WTC11 (cell line): Measurements from ENCODE around the gene MNAT1. TPM values are rescaled to one million over a fixed set of nuclear protein-coding genes. Genes with fewer than 3 reads are reported as not detected.

Experiments
- ATAC-seq: fragments of 200-7000 bp; cut with Tn5 transposase; 2 replicates; pipeline ENCODE4 v1.10.0; 2021; ENCODE audit warnings: mild to moderate bottlenecking, moderate library complexity
- CTCF ChIA-PET: fragments of 300-600 bp; sonication (Branson Sonifier 250); formaldehyde crosslinking; loops from one replicate; lab custom pipeline; 2021; ENCODE audit warnings: antibody characterized with exemption; lab: Charles Lee
- POLR2A ChIA-PET: fragments of 350-600 bp; sonication (Branson Sonifier 250); formaldehyde crosslinking; loops from one replicate; lab custom pipeline; 2021; ENCODE audit warnings: antibody characterized with exemption; lab: Charles Lee
- DNase-seq: peaks from one replicate; pipeline ENCODE4 v3.0.0; 2021; ENCODE audit warnings: low spot score
- H3K27ac Mint-ChIP-seq: 2 replicates; pipeline ENCODE4 v1.8.0; 2021; ENCODE audit warnings: mixed read lengths
- H3K27me3 Mint-ChIP-seq: 2 replicates; pipeline ENCODE4 v1.8.0; 2021; ENCODE audit warnings: low read depth, mild to moderate bottlenecking, moderate library complexity, mixed read lengths
- H3K36me3 Mint-ChIP-seq: 2 replicates; pipeline ENCODE4 v1.8.0; 2021; ENCODE audit warnings: mixed read lengths
- H3K4me1 Mint-ChIP-seq: 2 replicates; pipeline ENCODE4 v1.8.0; 2022; ENCODE audit warnings: mixed read lengths
- H3K4me3 Mint-ChIP-seq: 2 replicates; pipeline ENCODE4 v1.8.0; 2021; ENCODE audit warnings: mild to moderate bottlenecking, moderate library complexity, mixed read lengths
- H3K9me3 Mint-ChIP-seq: 2 replicates; pipeline ENCODE4 v1.8.0; 2021; ENCODE audit warnings: mixed read lengths
- ATF1 ChIP-seq: sonication (generic); formaldehyde crosslinking; IDR thresholded peaks from 2 replicates; pipeline ENCODE4 v1.8.1; 2023; ENCODE audit warnings: mild to moderate bottlenecking, moderate library complexity, missing genetic modification reagents
- FOXJ3 ChIP-seq: sonication (generic); formaldehyde crosslinking; IDR thresholded peaks from 2 replicates; pipeline ENCODE4 v1.9.0; 2021; ENCODE audit warnings: missing genetic modification reagents, mild to moderate bottlenecking, borderline replicate concordance
- GABPB1 ChIP-seq: sonication (generic); formaldehyde crosslinking; IDR thresholded peaks from 2 replicates; pipeline ENCODE4 v1.8.1; 2023; ENCODE audit warnings: mild to moderate bottlenecking, missing genetic modification reagents
- GRHL2 ChIP-seq: fragments of 250-450 bp; sonication (Bioruptor Pico); IDR thresholded peaks from 2 replicates; pipeline ENCODE4 v1.8.0; 2022; ENCODE audit warnings: mild to moderate bottlenecking, moderate library complexity; ENCODE audit not compliant: insufficient replicate concordance, severe bottlenecking
- HMGA2 ChIP-seq: fragments of 250-450 bp; sonication (Bioruptor Pico); IDR thresholded peaks from 2 replicates; pipeline ENCODE4 v1.4.0; 2021; ENCODE audit warnings: mild to moderate bottlenecking, moderate library complexity
- RORB ChIP-seq: fragments of 250-450 bp; sonication (Bioruptor Pico); IDR thresholded peaks from 2 replicates; pipeline ENCODE4 v1.9.0; 2021; ENCODE audit warnings: mild to moderate bottlenecking
- SMAD4 ChIP-seq: sonication (generic); formaldehyde crosslinking; IDR thresholded peaks from 2 replicates; pipeline ENCODE4 v1.8.0; 2022; ENCODE audit warnings: mild to moderate bottlenecking, missing genetic modification reagents
- ZNF121 ChIP-seq: sonication (generic); formaldehyde crosslinking; IDR thresholded peaks from 2 replicates; pipeline ENCODE4 v1.8.0; 2023; ENCODE audit warnings: missing genetic modification reagents
- ZNF219 ChIP-seq: sonication (generic); formaldehyde crosslinking; IDR thresholded peaks from 2 replicates; pipeline ENCODE4 v1.8.0; 2023; ENCODE audit warnings: missing genetic modification reagents, mild to moderate bottlenecking, borderline replicate concordance
- total RNA-seq: library from RNA; stranded (reverse); gene quantifications from 3 replicates; pipeline ENCODE4 v1.2.3, GENCODE V29; 2021
- TF ChIP-seq, protein P1 (sequence below): sonication (generic); formaldehyde crosslinking; IDR thresholded peaks from 2 replicates; pipeline ENCODE4 v1.8.1; 2023; ENCODE audit warnings: mild to moderate bottlenecking, missing genetic modification reagents, moderate library complexity
- TF ChIP-seq, protein P2 (sequence below): sonication (generic); formaldehyde crosslinking; IDR thresholded peaks from 2 replicates; pipeline ENCODE4 v1.8.0; 2022; ENCODE audit warnings: missing genetic modification reagents
- TF ChIP-seq, protein P3 (sequence below): sonication (generic); formaldehyde crosslinking; IDR thresholded peaks from 2 replicates; pipeline ENCODE4 v1.8.1; 2022; ENCODE audit warnings: low read depth, mild to moderate bottlenecking, moderate library complexity, missing genetic modification reagents, borderline replicate concordance
- TF ChIP-seq, protein P4 (sequence below): fragments of 250-450 bp; sonication (Bioruptor Pico); conservative IDR thresholded peaks from 2 replicates; pipeline ENCODE4 v1.9.0; 2021; ENCODE audit warnings: mild to moderate bottlenecking
- TF ChIP-seq, protein P5 (sequence below): fragments of 250-450 bp; sonication (Bioruptor Pico); IDR thresholded peaks from 2 replicates; pipeline ENCODE4 v1.9.0; 2021; ENCODE audit warnings: moderate library complexity, mild to moderate bottlenecking, inconsistent platforms, borderline replicate concordance

MNAT1 gene
- total RNA-seq, 1 experiment from 2014 or later, result 59.0 TPM

DNA sequence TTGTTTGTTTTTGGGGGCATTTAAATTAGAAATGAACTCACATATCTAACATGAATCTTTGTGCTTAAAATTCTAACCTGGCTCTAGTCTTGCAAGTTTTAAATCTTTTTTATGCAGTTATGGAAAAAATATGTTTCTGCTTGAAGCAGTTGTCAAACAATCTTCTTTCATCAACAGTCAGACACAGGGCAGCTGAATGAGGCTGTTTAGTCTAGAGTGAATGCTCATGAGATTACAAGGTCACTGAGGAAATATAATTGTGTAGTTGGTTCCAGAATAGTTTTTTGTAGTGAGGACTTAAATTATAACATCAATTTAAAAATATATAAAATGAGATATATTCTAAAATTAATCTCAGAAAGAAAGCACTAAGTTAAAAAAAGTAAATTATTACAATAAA lies 169.8 kb downstream of the MNAT1 start (continued):
- TF ChIP-seq, protein P1, sequence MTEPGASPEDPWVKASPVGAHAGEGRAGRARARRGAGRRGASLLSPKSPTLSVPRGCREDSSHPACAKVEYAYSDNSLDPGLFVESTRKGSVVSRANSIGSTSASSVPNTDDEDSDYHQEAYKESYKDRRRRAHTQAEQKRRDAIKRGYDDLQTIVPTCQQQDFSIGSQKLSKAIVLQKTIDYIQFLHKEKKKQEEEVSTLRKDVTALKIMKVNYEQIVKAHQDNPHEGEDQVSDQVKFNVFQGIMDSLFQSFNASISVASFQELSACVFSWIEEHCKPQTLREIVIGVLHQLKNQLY (CRISPR knock-in tag), result no peak
- TF ChIP-seq GABPB1 (CRISPR knock-in tag) (no peak), SMAD4 (CRISPR knock-in tag) (no peak)
- TF ChIP-seq, protein P2, sequence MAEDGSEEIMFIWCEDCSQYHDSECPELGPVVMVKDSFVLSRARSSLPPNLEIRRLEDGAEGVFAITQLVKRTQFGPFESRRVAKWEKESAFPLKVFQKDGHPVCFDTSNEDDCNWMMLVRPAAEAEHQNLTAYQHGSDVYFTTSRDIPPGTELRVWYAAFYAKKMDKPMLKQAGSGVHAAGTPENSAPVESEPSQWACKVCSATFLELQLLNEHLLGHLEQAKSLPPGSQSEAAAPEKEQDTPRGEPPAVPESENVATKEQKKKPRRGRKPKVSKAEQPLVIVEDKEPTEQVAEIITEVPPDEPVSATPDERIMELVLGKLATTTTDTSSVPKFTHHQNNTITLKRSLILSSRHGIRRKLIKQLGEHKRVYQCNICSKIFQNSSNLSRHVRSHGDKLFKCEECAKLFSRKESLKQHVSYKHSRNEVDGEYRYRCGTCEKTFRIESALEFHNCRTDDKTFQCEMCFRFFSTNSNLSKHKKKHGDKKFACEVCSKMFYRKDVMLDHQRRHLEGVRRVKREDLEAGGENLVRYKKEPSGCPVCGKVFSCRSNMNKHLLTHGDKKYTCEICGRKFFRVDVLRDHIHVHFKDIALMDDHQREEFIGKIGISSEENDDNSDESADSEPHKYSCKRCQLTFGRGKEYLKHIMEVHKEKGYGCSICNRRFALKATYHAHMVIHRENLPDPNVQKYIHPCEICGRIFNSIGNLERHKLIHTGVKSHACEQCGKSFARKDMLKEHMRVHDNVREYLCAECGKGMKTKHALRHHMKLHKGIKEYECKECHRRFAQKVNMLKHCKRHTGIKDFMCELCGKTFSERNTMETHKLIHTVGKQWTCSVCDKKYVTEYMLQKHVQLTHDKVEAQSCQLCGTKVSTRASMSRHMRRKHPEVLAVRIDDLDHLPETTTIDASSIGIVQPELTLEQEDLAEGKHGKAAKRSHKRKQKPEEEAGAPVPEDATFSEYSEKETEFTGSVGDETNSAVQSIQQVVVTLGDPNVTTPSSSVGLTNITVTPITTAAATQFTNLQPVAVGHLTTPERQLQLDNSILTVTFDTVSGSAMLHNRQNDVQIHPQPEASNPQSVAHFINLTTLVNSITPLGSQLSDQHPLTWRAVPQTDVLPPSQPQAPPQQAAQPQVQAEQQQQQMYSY (CRISPR knock-in tag), result no peak
- TF ChIP-seq, protein P3, sequence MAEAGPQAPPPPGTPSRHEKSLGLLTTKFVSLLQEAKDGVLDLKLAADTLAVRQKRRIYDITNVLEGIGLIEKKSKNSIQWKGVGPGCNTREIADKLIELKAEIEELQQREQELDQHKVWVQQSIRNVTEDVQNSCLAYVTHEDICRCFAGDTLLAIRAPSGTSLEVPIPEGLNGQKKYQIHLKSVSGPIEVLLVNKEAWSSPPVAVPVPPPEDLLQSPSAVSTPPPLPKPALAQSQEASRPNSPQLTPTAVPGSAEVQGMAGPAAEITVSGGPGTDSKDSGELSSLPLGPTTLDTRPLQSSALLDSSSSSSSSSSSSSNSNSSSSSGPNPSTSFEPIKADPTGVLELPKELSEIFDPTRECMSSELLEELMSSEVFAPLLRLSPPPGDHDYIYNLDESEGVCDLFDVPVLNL (CRISPR knock-in tag), result no peak

DNA sequence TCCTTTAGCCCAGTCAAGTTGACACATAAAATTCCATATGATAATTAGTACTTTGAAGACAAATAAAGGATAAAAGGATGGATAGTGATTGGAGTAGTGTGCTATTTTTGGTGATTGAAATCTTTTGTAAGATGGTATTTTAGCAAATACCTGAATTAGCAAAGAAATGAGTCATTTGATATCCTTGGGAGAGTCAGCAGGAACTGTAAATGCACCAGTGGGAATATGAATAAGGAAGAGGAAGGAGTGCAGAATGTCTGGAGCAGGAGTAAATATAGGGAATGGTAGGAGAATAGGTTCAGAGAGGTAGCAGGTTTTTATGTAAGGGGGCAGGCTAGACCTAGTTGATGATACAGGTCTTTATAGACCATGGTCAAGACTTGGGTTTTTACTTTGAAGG lies 171.4 kb downstream of the MNAT1 start:
- H3K4me1 Mint-ChIP-seq, result peaks cover 12% of the 10 kb centered on the region
- ATAC-seq (no peak), DNase-seq (no peak)
- CTCF ChIA-PET, result no interaction called here
- H3K27me3 Mint-ChIP-seq, result no peaks in the 10 kb centered on the region
- POLR2A ChIA-PET, result no interaction called here
- H3K36me3 Mint-ChIP-seq, result peaks cover 9% of the 10 kb centered on the region; the same call in 1 of the 2 replicates
- no peak overlapping the region; the same call in 1 of the 2 replicates for H3K27ac Mint-ChIP-seq
- H3K9me3 Mint-ChIP-seq, result 0 out of 2 replicates have a peak, but pooled peaks cover 6% of the 10 kb centered on the region
- H3K4me3 Mint-ChIP-seq, result no peak overlapping the region
- TF ChIP-seq ZNF121 (CRISPR knock-in tag) (no peak), HMGA2 (CRISPR knock-in tag) (no peak), ATF1 (no peak), RORB (CRISPR knock-in tag) (no peak), GRHL2 (CRISPR knock-in tag) (no peak), FOXJ3 (CRISPR knock-in tag) (no peak), ZNF219 (CRISPR knock-in tag) (no peak)
- TF ChIP-seq, protein P3 (CRISPR knock-in tag), result no peak
- TF ChIP-seq, protein P4, sequence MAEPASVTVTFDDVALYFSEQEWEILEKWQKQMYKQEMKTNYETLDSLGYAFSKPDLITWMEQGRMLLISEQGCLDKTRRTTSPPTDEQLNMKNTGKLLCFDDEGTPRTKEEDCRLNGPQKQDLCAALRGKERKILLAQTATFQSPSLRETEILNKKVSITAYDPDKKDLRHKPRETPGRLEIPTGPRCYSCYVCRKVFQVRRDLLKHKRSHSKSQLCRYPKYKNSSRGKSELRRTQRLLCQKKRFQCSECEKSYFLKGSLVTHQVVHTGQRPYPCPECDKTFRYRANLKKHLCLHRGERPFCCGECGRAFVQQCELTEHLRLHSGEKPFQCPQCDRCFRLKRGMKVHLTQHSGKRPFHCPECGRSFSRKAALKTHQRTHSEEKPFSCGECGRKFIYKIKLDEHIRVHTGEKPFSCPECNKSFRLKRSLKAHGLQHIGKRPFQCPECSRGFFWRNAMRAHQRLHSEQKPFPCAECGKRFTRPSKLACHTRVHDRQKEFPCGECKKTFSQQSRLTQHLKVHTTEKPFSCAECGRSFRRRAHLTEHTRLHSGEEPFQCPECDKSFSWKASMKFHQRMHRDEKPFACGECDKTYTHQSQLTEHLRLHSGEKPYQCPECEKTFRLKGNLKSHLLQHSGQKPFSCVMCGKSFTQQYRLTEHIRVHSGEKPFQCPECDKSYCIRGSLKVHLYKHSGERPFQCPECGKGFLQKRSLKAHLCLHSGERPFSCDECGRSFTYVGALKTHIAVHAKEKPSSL, result no peak
- TF ChIP-seq, protein P5, sequence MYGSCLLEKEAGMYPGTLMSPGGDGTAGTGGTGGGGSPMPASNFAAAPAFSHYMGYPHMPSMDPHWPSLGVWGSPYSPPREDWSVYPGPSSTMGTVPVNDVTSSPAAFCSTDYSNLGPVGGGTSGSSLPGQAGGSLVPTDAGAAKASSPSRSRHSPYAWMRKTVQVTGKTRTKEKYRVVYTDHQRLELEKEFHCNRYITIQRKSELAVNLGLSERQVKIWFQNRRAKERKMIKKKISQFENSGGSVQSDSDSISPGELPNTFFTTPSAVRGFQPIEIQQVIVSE (CRISPR knock-in tag), result no peak
